Renal cortex interstitium (tissue), 15 donors: ENCODE measurements around the gene B3GAT3. TPM values are rescaled to one million over a fixed set of nuclear protein-coding genes. Genes with fewer than 3 reads are reported as not detected.
A peak's percentile ranks its signal among the peaks of the same experiment; 100 is the strongest.
"Not testable (repeated sequence)": the region's sequence is repeated elsewhere in the genome, so short reads cannot be mapped to it uniquely, and the experiment has no call there.

Experiments used
- DNase-seq, 11 donors: peaks; one replicate each; pipeline ENCODE4 v3.0.0-alpha.2; 2013; ENCODE audit warnings: low read depth in 9 of 11, low spot score in 4 of 11; ENCODE audit errors: extremely low read depth in 1 of 11
- long read RNA-seq, 16 experiments: transcript quantifications; one replicate each; lab custom pipeline, GENCODE V29; 2026
- polyA plus RNA-seq, 3 donors: library from polyadenylated mRNA; unstranded; fragments of 120-200 nt; gene quantifications; one replicate each; pipeline ENCODE4 v1.2.1, GENCODE V29; 2013; ENCODE audit not compliant: insufficient read length in 3 of 3

Gene B3GAT3
- 10 to 100 TPM; 20.8 to 42.2 (median 36.5) TPM for polyA plus RNA-seq
- long read RNA-seq, donor 1, transcript B3GAT3-201 (5 exons, 1,641 nt), result major isoform, 12 of 19 reads
- long read RNA-seq, donor 1, partial matches to known transcripts, result 0 of 19 reads
- long read RNA-seq, donor 1, other reads (novel, unspliced or antisense), result 6 of 19 reads
- long read RNA-seq, donor 2, transcript B3GAT3-201 (5 exons, 1,641 nt), result major isoform, 11 of 12 reads
- long read RNA-seq, donor 2, partial matches to known transcripts, result 0 of 12 reads
- long read RNA-seq, donor 2, other reads (novel, unspliced or antisense), result 0 of 12 reads
- long read RNA-seq, donor 3, transcript B3GAT3-201 (5 exons, 1,641 nt), result major isoform, 15 of 15 reads
- long read RNA-seq, donor 3, partial matches to known transcripts, result 0 of 15 reads
- long read RNA-seq, donor 3, other reads (novel, unspliced or antisense), result 0 of 15 reads
- long read RNA-seq, donor 4, transcript B3GAT3-201 (5 exons, 1,641 nt), result major isoform, 10 of 17 reads
- long read RNA-seq, donor 4, partial matches to known transcripts, result 6 of 17 reads
- long read RNA-seq, donor 4, other reads (novel, unspliced or antisense), result 0 of 17 reads
- long read RNA-seq, donor 5, result 0 reads
- long read RNA-seq, donor 6, transcript B3GAT3-201 (5 exons, 1,641 nt), result major isoform, 12 of 14 reads
- long read RNA-seq, donor 6, partial matches to known transcripts, result 0 of 14 reads
- long read RNA-seq, donor 6, other reads (novel, unspliced or antisense), result 0 of 14 reads
- long read RNA-seq, donor 7, transcript B3GAT3-201 (5 exons, 1,641 nt), result major isoform, 30 of 37 reads
- long read RNA-seq, donor 7, partial matches to known transcripts, result 7 of 37 reads
- long read RNA-seq, donor 7, other reads (novel, unspliced or antisense), result 0 of 37 reads
- long read RNA-seq, donor 8, transcript B3GAT3-201 (5 exons, 1,641 nt), result major isoform, 30 of 59 reads
- long read RNA-seq, donor 8, partial matches to known transcripts, result 28 of 59 reads
- long read RNA-seq, donor 8, other reads (novel, unspliced or antisense), result 0 of 59 reads
- long read RNA-seq, donor 9, transcript B3GAT3-201 (5 exons, 1,641 nt), result major isoform, 18 of 31 reads
- long read RNA-seq, donor 9, partial matches to known transcripts, result 8 of 31 reads
- long read RNA-seq, donor 9, other reads (novel, unspliced or antisense), result 0 of 31 reads
- long read RNA-seq, donor 10, transcript B3GAT3-201 (5 exons, 1,641 nt), result major isoform, 15 of 17 reads
- long read RNA-seq, donor 10, partial matches to known transcripts, result 0 of 17 reads
- long read RNA-seq, donor 10, other reads (novel, unspliced or antisense), result 0 of 17 reads
- long read RNA-seq, donor 11, partial matches to known transcripts, result 5 of 9 reads
- long read RNA-seq, donor 11, other reads (novel, unspliced or antisense), result 0 of 9 reads
- long read RNA-seq, donor 12, transcript B3GAT3-201 (5 exons, 1,641 nt), result major isoform, 10 of 16 reads
- long read RNA-seq, donor 12, partial matches to known transcripts, result 5 of 16 reads
- long read RNA-seq, donor 12, other reads (novel, unspliced or antisense), result 0 of 16 reads
- long read RNA-seq, donor 13, result 0 reads
- long read RNA-seq, donor 14, transcript B3GAT3-201 (5 exons, 1,641 nt), result major isoform, 9 of 9 reads
- long read RNA-seq, donor 14, partial matches to known transcripts, result 0 of 9 reads
- long read RNA-seq, donor 14, other reads (novel, unspliced or antisense), result 0 of 9 reads
- long read RNA-seq, donor 15, partial matches to known transcripts, result 0 of 5 reads
- long read RNA-seq, donor 15, other reads (novel, unspliced or antisense), result 0 of 5 reads
- long read RNA-seq, donor 16, transcript B3GAT3-201 (5 exons, 1,641 nt), result major isoform, 45 of 80 reads
- long read RNA-seq, donor 16, partial matches to known transcripts, result 28 of 80 reads
- long read RNA-seq, donor 16, other reads (novel, unspliced or antisense), result 6 of 80 reads

DNA sequence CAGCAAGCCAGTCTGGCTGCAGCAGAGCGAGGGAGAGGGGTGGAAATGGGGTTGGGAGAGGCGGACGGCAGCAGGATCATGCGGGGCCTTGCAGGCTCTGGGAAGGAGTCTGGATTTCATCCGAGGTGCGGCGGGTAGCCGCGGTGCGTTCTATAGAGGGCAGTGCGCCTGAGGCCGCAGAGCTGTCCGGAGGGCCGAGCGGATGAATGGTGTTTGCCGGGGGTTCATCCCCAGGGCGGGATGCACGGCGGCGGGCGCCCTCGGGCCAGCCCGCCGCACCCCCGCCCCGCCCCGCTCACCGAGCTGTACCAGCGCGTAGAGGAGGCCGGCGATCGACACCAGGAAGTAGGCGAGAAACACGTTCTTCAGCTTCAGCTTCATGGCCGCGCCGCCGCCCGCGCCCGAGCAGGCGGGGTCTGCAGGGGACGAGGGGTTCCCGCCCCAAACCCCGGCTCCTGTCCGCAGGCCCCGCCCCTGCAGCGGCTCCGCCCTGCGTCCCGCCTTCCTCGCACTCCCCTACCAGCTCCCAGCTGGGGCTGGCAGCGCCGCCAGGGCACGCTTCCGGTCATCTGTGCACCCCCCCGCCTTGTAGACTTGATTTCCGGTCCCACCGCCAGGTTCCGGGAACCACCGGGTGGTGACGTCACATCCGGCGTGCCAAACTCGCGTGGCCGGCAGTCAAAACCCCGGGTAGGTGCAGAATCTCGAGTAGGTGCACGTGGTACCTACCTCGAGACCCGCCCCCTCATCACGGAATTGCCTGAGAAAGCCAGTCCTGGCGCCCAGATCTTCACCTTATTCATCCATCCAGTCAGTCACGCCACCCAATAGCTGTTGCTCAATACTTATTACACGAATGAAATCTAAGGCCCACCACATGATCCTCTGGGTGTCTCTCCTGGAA is at the start of gene B3GAT3:
Gene B3GAT3, minus strand, starts transcription at position 420 of the 904 bp plus-strand sequence. Its CDS starts 39 bp downstream, at position 381.
- DNase-seq, result peak; percentile 87 to 96 (median 93)

DNA sequence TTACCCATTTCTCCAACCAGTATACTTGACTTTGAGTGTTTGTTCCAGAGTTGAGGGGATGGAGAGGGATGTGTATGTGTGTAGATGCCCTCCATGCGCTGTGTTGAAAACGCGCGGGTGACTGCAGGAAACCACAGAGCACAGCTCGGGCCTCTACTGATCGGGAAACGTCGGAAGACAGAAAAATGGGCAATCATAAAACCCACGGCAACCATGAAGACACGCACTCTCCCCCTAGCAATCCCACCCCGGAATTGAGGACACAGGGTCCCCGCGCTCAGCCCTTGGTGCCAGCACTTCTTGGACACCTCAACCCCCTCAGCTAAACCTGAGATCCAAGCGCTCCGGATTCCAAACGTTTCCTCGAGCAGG is 49.4 kb upstream of the B3GAT3 start:
- DNase-seq, result no peak

DNA sequence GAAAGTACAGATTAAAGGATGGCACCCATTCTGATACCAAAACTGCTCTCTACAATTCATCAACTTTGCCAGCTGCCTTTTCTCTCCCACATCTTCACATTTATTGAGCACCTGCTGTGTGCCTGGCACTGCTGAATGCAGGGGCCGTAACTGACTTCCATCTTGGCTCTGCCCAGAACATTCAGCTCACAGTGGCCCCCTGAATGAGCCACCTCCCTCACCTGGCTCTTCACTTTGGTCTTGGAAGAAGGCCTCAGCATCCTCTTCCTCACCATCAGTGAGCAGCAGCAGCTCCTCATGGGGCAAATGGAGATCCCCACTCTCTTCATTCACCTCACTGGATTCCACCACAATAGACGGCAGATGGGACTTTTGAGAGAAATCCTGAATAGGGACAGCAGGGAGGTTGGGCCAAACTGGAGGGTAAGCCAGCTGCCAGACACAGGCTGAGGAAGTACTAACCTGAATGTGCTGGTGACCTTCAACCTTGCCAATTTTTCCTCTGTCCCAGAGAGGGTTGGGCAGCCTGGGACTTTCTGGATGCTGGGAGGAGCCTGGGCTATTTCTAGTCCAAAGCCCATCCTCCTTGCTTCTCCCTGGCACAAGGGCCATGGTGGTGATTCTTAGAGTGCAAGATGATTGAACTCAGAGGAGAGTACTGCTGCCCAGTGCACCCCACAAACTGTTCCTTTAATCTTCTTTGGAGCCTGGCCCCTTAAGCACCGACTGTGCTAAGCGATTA is 47.8 kb upstream of the B3GAT3 start:
- no peak for DNase-seq

DNA sequence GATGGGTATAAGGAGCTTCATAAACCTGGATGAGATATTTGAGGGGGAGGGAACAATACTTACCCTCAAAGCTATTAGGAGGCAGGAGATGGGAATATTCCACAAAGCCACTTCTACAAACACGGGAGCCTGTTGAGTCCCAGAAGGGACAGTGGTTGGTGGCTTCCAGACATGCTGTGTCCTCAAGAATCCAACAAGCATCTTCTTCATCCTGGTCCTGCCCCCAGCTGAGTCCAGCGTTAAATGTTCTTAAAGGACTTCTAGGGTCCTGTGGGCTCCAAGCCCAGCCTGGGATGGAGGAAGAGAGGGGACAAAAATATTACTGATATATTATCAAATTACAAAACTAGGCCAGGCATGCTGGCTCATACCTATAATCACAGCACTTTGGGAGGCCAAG is 45.7 kb upstream of the B3GAT3 start:
- no peak for DNase-seq

DNA sequence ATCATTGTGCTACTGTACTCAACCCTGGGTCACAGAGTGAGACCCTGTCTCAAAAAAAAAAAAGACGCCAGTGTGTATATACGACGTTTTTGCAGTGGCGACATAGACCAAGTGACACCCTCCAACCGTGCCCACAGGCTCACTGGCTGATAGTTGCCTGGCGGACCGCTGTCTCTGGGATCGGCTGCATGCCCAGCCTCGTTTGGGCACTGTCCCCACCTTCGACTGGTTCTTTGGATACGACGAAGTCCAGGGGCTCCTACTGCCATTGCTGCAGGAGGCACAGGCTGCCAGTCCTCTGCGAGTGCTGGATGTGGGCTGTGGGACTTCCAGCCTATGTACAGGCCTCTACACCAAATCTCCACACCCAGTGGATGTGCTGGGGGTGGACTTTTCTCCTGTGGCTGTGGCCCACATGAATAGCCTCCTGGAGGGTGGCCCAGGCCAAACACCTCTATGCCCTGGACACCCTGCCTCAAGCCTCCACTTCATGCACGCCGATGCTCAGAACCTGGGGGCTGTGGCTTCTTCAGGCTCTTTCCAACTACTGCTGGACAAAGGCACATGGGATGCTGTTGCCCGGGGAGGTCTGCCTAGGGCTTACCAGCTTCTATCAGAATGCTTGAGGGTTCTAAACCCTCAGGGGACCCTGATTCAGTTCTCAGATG is 44.6 kb upstream of the B3GAT3 start:
- DNase-seq, result no peak

DNA sequence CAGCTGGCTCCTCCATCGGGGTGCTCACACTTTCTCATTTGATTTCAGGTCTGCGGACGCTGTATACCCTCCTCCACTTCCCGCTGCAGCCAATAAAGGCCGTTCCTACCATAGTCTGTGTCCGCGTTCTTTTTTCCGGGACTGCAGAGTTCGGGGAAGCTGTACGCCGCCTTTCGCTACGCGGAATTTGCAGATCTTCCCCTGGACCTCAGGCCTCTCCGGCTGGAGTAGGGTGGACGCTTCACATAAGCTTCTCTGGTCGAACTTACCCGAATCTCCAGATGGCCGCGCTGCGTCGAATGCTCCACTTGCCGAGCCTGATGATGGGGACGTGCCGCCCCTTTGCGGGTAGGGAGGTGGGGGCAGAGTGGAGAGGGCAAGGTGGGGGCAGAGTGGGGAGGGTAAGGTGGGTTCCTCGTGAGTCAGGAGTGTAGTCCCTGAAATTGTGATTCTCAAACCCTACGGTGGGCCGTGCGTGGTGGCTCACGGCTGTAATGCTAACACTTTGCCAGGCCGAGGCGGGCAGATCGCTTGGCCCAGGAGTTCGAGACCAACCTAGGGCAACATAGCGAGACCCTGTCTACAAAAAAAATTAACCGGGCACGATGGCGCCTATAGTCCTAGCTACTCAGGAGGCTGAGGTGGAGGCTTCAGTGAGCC is 43.9 kb upstream of the B3GAT3 start:
- peak in 2 of 11 donors; percentile 53 to 68 for DNase-seq

DNA sequence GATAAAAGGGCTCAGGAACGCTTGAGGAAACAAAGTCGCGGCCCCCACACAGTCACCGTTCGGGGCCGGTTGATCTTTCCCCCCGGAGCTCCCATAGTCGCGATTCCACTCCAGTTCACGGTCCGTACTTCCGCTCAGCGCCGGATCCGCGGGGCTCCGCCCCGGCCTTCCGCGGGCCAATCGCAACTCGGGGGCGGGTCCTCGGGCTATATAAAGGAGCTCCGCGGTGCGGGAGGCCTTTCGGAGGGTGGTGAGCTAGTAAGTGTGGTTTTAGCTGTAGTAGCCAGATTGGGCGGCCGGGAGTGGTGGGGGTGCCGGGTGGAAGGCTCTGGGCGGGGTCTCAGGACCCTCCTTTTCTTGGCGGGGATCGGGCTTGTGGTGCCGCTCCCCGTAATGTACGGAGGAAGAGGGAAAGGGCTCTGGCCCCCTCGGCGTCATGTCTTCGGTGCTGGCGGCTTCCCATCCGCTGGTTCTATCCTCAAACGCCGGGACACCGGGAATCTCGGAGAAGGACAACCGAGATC is 43.4 kb upstream of the B3GAT3 start, which contains the start of the genes C11orf98 and CSKMT:
Gene C11orf98, minus strand, starts transcription at position 136 of the 524 bp plus-strand sequence. Its CDS starts 41 bp downstream, at position 95.
Gene CSKMT, plus strand, starts transcription at position 238 of the 524 bp plus-strand sequence. CDS start 568 bp downstream, outside the sequence.
- DNase-seq, result peak; percentile 86 to 95 (median 93)

DNA sequence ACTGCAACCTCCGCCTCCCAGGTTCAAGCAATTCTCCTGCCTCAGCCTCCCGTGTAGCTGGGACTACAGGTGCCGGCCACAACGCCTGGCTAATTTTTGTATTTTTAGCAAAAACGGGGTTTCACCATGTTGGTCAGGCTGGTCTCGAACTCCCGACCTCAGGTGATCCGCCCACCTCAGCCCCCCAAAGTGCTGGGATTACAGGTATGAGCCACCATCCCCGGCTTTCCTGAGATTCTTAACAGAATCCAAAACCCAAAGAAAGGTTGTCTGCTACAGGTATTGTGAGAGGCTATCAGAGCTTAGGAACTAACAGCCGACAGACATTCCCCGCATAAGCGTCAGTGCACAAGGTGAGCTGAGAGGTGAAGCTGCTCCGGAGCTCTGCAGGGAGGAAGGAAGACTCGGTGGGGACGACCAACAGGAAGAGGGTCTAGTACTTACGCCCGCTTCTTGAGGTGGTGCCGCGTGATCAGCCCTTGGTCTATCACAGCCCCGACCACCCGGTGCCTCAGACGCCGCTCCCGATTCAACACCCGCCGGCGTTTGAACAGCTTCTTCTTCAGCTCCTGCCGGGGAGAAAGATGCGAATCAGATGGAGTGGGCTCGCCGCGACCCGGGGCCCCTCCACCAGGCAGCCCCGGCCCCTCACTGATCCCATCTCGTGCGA is 42.8 kb upstream of the B3GAT3 start:
- DNase-seq, result peak in 4 of 11 donors; percentile 44 to 68 (median 57)

DNA sequence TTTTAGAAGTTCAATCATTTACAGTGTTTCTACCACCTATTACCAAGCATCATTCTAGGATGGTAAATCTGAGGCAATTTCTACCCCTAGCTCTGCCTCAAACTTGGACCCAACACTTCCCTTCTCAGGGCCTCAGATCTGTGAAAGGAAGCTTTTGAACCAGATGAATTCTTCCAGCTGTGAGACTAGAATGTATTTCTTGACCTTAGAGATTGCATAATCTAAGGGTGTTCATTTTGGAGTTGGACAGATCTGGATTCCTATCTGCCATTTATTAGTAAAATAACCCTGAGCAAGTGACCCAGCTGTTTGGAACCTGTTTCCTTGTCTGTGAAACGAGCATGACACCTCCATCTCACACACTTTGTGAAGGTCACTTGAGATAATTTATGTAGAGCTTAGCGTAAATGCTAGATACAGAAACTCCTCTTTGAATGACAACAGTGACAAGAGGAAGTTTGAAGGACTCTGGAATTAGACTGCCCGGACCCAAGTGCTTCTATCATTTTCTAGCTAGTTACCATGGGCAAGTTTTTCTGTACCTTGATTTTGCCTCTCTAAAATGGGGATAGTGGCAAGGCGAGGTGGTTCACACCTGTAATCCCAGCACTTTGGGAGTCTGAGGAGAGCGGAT is 35.1 kb upstream of the B3GAT3 start:
- no peak for DNase-seq

DNA sequence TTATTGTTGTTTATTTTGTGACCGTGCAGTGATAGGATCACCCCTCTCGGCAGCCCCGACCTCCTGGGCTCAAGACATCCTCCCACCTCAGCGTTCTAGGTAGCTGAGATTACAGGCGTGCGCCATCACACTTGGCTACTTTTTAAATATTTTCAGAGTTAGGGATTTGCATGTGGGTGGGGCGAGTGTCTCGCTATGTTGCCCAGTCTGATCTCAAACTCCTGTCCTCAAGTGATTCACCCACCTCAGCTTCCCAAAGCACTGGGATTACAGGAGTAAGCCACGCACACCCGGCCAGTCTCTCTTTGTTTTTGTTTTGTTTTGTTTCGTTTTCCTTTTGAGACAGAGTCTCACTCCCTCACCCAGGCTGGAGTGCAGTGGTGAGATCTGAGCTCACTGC is 32.5 kb upstream of the B3GAT3 start:
- no peak for DNase-seq

DNA sequence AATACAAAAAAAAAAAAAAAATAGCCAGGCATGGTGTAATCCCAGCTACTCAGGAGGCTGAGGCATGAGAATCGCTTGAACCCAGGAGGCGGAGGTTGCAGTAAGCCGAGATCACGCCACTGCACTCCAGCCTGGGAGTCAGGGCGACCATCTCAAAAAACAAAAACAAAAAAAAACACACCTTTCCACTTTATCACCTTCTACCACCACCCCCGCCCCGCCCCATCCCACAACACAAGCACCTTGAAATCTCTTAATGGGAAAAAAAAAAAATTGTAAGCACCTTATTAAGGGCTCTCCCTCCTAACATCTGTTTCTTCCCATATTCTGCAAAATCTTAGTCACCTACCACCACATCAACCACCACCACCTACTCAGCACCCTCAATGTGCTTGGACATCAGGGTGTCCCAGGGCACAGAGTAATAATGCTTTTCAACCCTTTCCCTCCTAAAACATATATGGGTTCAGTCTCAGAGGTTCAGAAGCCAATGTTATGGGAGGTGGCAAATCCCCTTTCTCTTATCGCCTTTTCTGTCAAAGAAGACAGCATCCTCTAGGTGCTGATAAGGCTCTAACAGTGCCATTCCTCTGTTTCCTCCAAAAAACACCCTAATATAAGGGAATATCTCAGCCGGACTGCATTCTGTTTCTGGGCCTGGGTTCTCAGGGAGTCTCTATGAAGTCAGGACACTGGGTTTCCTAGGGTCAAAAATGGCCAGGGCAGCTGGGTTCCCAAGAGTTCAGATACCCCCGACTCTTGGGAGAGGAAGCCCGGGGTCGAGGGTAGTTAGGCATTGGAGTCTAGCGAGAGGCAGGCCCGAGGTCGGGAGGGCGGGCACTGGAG is 30.6 kb upstream of the B3GAT3 start:
- DNase-seq, result no peak

DNA sequence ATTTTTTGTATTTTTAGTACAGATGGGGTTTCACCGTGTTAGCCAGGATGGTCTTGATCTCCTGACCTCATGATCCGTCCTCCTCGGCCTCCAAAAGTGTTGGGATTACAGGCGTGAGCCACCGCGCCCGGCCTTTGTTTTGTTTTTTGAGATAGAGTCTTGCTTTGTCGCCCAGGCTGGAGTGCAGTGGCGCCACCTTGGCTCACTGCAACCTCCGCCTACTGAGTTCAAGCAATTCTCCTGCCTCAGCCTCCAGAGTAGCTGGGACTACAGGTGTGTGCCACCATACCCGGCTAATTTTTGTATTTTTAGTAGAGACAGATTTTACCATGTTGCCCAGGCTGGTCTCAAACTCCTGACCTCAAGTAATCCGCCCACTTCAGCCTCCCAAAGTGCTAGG is 28.5 kb upstream of the B3GAT3 start:
- not testable (repeated sequence) for DNase-seq

DNA sequence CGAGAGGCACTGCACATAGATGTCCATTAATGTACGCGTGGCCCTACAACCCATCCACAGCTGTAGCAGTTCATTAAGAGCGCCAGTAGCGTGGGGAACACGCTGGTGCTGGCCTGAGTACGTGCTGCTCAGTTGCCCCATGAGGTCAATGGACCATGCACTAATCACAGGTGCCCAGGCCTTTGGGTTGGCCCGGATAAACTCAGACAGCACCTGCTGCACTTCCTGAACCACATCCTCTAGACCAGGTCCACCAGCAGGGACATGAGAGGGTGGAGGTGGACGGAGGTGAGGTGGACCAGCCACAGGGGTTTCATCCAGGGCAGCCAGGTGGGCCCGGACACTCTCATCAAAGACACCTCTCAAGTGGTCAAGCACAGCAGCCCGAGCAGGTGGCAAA is 27.7 kb upstream of the B3GAT3 start:
- DNase-seq, result no peak
